Measurements from ENCODE around the gene VPS4A. TPM values are rescaled to one million over a fixed set of nuclear protein-coding genes. Genes with fewer than 3 reads are reported as not detected.

The VPS4A gene
- total RNA-seq, 6 donors from 2014 or later = 27.8 to 48.6 (median 32.9) TPM

GRCh38 chr16:69340095-69340644 is 29.0 kb downstream of the VPS4A start:
- no peaks in the 10 kb centered on the region for H3K27me3 ChIP-seq
- peak overlapping the region; percentile 85 to 93 (median 92) for H3K27ac ChIP-seq
- peaks cover 6 to 50% (median 29%) of the 10 kb centered on the region in 4 donors for H3K36me3 ChIP-seq
- no peak for TF ChIP-seq POLR2A (IDR thresholded peaks at IDR 0.05)
- no peak for TF ChIP-seq POLR2AphosphoS5 (IDR thresholded peaks at IDR 0.05)
- no peak for TF ChIP-seq CTCF (IDR thresholded peaks at IDR 0.05)
- TF ChIP-seq EP300 (IDR thresholded peaks at IDR 0.05) = no peak
- DNase-seq (no peak), ATAC-seq (ENCODE audit: low FRiP score in 2 of 2) (peak in 1 of 2 donors; percentile 13)
- H3K9me3 ChIP-seq = no peaks in the 10 kb centered on the region
- H3K4me3 ChIP-seq = peak overlapping the region; percentile 79 to 99 (median 86)
- WGBS, 2 donors = 9 to 10% methylated on average over 16 of the region's 16 CpGs
- peaks cover 21 to 33% (median 24%) of the 10 kb centered on the region in 4 donors for H3K4me1 ChIP-seq

- DNase-seq (no peak), ATAC-seq (ENCODE audit: low FRiP score in 2 of 2) (no peak)
- Histone ChIP-seq H3K36me3 (peaks cover 6 to 43% (median 19%) of the 10 kb centered on the region in 4 donors), H3K27ac (no peak overlapping the region), H3K4me3 (no peak overlapping the region), H3K27me3 (no peaks in the 10 kb centered on the region), H3K4me1 (peaks cover 7 to 14% (median 9%) of the 10 kb centered on the region in 4 donors), H3K9me3 (no peaks in the 10 kb centered on the region)
- TF ChIP-seq POLR2A (IDR thresholded peaks at IDR 0.05) = no peak
- TF ChIP-seq POLR2AphosphoS5 (IDR thresholded peaks at IDR 0.05) = no peak
- no peak for TF ChIP-seq EP300 (IDR thresholded peaks at IDR 0.05)
- TF ChIP-seq CTCF (IDR thresholded peaks at IDR 0.05) = no peak
- WGBS, 2 donors = 93 to 99% methylated on average over 5 of the region's 5 CpGs
Observed at GRCh38 chr16:69344171-69344570, 33.0 kb downstream of the VPS4A start.

- Histone ChIP-seq H3K27ac (no peak overlapping the region), H3K4me1 (peaks cover 0 to 14% (median under 1%) of the 10 kb centered on the region in 4 donors), H3K4me3 (no peak overlapping the region), H3K9me3 (no peaks in the 10 kb centered on the region), H3K27me3 (no peaks in the 10 kb centered on the region), H3K36me3 (peaks cover 6 to 49% (median 21%) of the 10 kb centered on the region in 4 donors)
- TF ChIP-seq POLR2AphosphoS5 (IDR thresholded peaks at IDR 0.05) (no peak), EP300 (IDR thresholded peaks at IDR 0.05) (no peak), CTCF (IDR thresholded peaks at IDR 0.05) (no peak), POLR2A (IDR thresholded peaks at IDR 0.05) (no peak)
- ATAC-seq (ENCODE audit: low FRiP score in 2 of 2) (no peak), DNase-seq (no peak)
- 70 to 81% methylated on average over 4 of the region's 4 CpGs for WGBS, 2 donors
Observed at GRCh38 chr16:69345923-69346322, 34.8 kb downstream of the VPS4A start.

GRCh38 chr16:69346683-69347082 is 35.5 kb downstream of the VPS4A start:
- H3K9me3 ChIP-seq = no peaks in the 10 kb centered on the region
- ATAC-seq (ENCODE audit: low FRiP score in 2 of 2) (no peak), DNase-seq (no peak)
- no peaks in the 10 kb centered on the region for H3K27me3 ChIP-seq
- no peak overlapping the region for H3K4me3 ChIP-seq
- no peak overlapping the region for H3K27ac ChIP-seq
- WGBS, 2 donors = 86 to 87% methylated on average over 6 of the region's 6 CpGs
- peaks cover 6 to 44% (median 15%) of the 10 kb centered on the region in 4 donors for H3K36me3 ChIP-seq
- peaks cover 0 to 12% (median 0%) of the 10 kb centered on the region in 4 donors for H3K4me1 ChIP-seq
- TF ChIP-seq POLR2A (IDR thresholded peaks at IDR 0.05) (no peak), POLR2AphosphoS5 (IDR thresholded peaks at IDR 0.05) (no peak), EP300 (IDR thresholded peaks at IDR 0.05) (no peak), CTCF (IDR thresholded peaks at IDR 0.05) (no peak)

GRCh38 chr16:69348222-69348621 is 37.1 kb downstream of the VPS4A start:
- TF ChIP-seq POLR2AphosphoS5 (IDR thresholded peaks at IDR 0.05) (no peak), POLR2A (IDR thresholded peaks at IDR 0.05) (no peak), EP300 (IDR thresholded peaks at IDR 0.05) (no peak), CTCF (IDR thresholded peaks at IDR 0.05) (no peak)

More at GRCh38 chr16:69348222-69348621, 37.1 kb downstream of the VPS4A start:
- Histone ChIP-seq H3K27me3 (no peaks in the 10 kb centered on the region), H3K9me3 (no peaks in the 10 kb centered on the region), H3K4me1 (peaks cover 0 to 12% (median 0%) of the 10 kb centered on the region in 4 donors), H3K36me3 (peaks cover 0 to 29% (median 9%) of the 10 kb centered on the region in 4 donors), H3K4me3 (no peak overlapping the region), H3K27ac (no peak overlapping the region)
- no peak for DNase-seq
- no peak for ATAC-seq (ENCODE audit: low FRiP score in 2 of 2)
- WGBS, 2 donors = 95 to 99% methylated on average over 6 of the region's 6 CpGs

All from upper lobe of left lung (tissue), 6 donors.